NT2/D1 (cell line): ENCODE results near the gene TBC1D21.

ENCODE experiments used
- YY1 ChIP-seq: IDR thresholded peaks from 2 replicates; pipeline ENCODE4 v1.6.1; 2011; ENCODE audit not compliant: insufficient read length, insufficient read depth
- ZNF274 ChIP-seq: IDR thresholded peaks from 2 replicates; pipeline ENCODE4 v1.6.1; 2011; ENCODE audit warnings: mild to moderate bottlenecking, low read depth, low read length

DNA sequence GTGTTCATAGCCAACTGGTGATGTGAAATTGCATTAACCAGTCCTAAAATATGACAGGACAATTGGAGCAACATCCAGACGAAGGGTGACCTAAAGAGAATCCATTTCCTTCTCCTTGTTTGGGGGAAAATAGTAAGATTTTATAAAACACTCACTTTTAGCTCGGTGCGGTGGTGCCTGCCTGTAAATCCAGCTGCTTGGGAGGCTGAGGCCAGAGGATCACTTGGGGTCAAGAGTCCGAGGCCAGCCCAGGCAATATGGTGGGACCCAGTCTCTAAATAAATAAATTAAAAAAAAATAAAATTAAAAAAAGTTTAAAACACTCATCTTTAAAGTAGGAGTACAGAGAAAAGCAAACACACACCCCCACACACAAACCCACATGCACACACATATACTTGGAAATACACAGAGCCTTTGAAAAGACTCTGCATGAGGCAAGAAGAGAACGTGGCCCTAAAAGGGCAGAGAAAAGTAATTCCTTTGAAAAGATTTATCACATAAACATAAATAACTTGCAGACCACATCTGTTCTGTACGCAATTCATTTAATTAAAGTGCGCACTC, 38.7 kb downstream of the TBC1D21 start:
- TF ChIP-seq ZNF274 (no peak), YY1 (no peak)
